Esophagus muscularis mucosa (tissue), 3 donors: ENCODE measurements around the gene ZNF526.

ENCODE experiments used
- CTCF ChIP-seq, 3 experiments: fragments of 200-600 bp in 2 of 3; fragments of 450-650 bp in 1 of 3; sonication (generic) in 2 of 3; IDR thresholded peaks; one replicate each; pipeline ENCODE4 v1.5.1; 2017 to 2019; ENCODE audit warnings: antibody characterized with exemption in 3 of 3, mild to moderate bottlenecking in 2 of 3, moderate library complexity in 1 of 3
- POLR2A ChIP-seq: fragments of 450-650 bp; IDR thresholded peaks from one replicate; pipeline ENCODE4 v1.6.1; 2017; ENCODE audit warnings: antibody characterized with exemption, moderate library complexity, mild to moderate bottlenecking, low read depth

DNA sequence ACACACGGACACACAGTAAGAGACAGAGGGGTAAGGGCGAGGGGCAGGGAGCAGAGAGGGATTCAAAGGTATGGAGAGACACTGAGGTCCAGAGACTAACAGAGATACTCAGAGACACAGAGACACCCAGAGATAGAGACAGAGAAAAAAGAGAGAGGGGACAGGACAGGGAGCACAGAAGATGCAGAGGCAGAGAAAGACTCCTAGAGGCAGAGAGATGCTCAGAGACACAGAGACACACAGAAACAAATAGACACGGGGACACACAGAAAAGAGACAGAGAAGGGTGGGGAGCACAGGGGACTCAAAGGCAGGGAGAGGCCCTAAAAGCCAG, 42.5 kb upstream of the ZNF526 start:
- TF ChIP-seq POLR2A = no peak
- TF ChIP-seq CTCF (IDR thresholded peaks at IDR 0.05) = no peak
